CD4-positive, alpha-beta memory T cell (primary cell): Measurements from ENCODE around the gene LEFTY1. TPM values are rescaled to one million over a fixed set of nuclear protein-coding genes. Genes with fewer than 3 reads are reported as not detected.

Source experiments
- CTCF ChIA-PET: fragments of 350-600 bp; sonication (Branson Sonifier 250); formaldehyde crosslinking; loops from one replicate; lab custom pipeline; 2021; ENCODE audit warnings: inconsistent platforms; ENCODE audit not compliant: partially characterized antibody; lab: Charles Lee
- POLR2A ChIA-PET: fragments of 350-600 bp; sonication (Branson Sonifier 250); formaldehyde crosslinking; loops from one replicate; lab custom pipeline; 2021; ENCODE audit not compliant: partially characterized antibody; lab: Charles Lee
- DNase-seq, 5 donors: peaks; one replicate each; pipeline versions ENCODE4 v3.0.0 to v3.0.0-alpha.2; 2020 to 2022; ENCODE audit warnings: mixed read lengths in 1 of 5
- H3K27ac ChIP-seq: one replicate; pipeline ENCODE4 v1.7.0; 2013; ENCODE audit warnings: low read depth, low read length
- H3K27me3 ChIP-seq: 2 replicates; pipeline ENCODE4 v1.7.0; 2013; ENCODE audit warnings: mild to moderate bottlenecking, low read length, moderate library complexity; ENCODE audit not compliant: insufficient read depth
- H3K36me3 ChIP-seq: 2 replicates; pipeline ENCODE4 v1.7.0; 2013; ENCODE audit warnings: mild to moderate bottlenecking, low read length, moderate library complexity; ENCODE audit not compliant: insufficient read depth
- H3K4me1 ChIP-seq: 2 replicates; pipeline ENCODE4 v1.7.0; 2013; ENCODE audit warnings: mild to moderate bottlenecking, low read length, moderate library complexity; ENCODE audit not compliant: insufficient read depth
- H3K4me3 ChIP-seq, 2 donors: one replicate each; pipeline ENCODE4 v1.7.0; 2013; ENCODE audit warnings: low read length in 2 of 2, mild to moderate bottlenecking in 1 of 2
- H3K9me3 ChIP-seq, 2 donors: one replicate each; pipeline ENCODE4 v1.7.0; 2013; ENCODE audit warnings: low read length in 2 of 2, control low read depth in 1 of 2; ENCODE audit not compliant: control insufficient read depth in 1 of 2
- H3K27ac Mint-ChIP-seq, 7 donors: one replicate each; pipeline ENCODE4 v1.8.0; 2020 to 2021; ENCODE audit warnings: mixed read lengths in 7 of 7, mild to moderate bottlenecking in 6 of 7, inconsistent platforms in 3 of 7, moderate library complexity in 3 of 7
- H3K27me3 Mint-ChIP-seq, 2 donors: one replicate each; pipeline ENCODE4 v1.8.0; 2020 to 2021; ENCODE audit warnings: mixed read lengths in 2 of 2
- H3K36me3 Mint-ChIP-seq, 2 donors: one replicate each; pipeline ENCODE4 v1.8.0; 2020 to 2021; ENCODE audit warnings: mixed read lengths in 2 of 2, inconsistent platforms in 1 of 2, mild to moderate bottlenecking in 1 of 2
- H3K4me1 Mint-ChIP-seq, 4 donors: one replicate each; pipeline ENCODE4 v1.8.0; 2020 to 2021; ENCODE audit warnings: mixed read lengths in 4 of 4, mild to moderate bottlenecking in 1 of 4
- H3K4me3 Mint-ChIP-seq, 8 donors: one replicate each; pipeline ENCODE4 v1.8.0; 2020 to 2021; ENCODE audit warnings: mixed read lengths in 8 of 8, mild to moderate bottlenecking in 7 of 8, moderate library complexity in 6 of 8, inconsistent platforms in 3 of 8
- H3K9me3 Mint-ChIP-seq, 8 donors: one replicate each; pipeline ENCODE4 v1.8.0; 2020 to 2021; ENCODE audit warnings: mixed read lengths in 8 of 8, mild to moderate bottlenecking in 5 of 8, inconsistent platforms in 3 of 8, moderate library complexity in 1 of 8
- intact Hi-C: fragments of 100-400 bp; cut with micrococcal nuclease; formaldehyde crosslinking; loops from one replicate; pipeline ENCODE4 v1.15.1; 2023
- polyA plus RNA-seq, 2 donors: library from polyadenylated mRNA; unstranded; fragments of 300-500 nt; fragmentation: Illumina TruSeq; gene quantifications; one replicate each; pipeline ENCODE4 v1.2.3, GENCODE V29; 2021
- total RNA-seq, 2 experiments: library from RNA; stranded (reverse); gene quantifications; one replicate each; pipeline ENCODE4 v1.2.3, GENCODE V29; 2021

Gene LEFTY1
- total and polyA plus RNA-seq, 4 experiments from 2014 or later = 0.55 to 0.75 TPM; not detected in 2

DNA sequence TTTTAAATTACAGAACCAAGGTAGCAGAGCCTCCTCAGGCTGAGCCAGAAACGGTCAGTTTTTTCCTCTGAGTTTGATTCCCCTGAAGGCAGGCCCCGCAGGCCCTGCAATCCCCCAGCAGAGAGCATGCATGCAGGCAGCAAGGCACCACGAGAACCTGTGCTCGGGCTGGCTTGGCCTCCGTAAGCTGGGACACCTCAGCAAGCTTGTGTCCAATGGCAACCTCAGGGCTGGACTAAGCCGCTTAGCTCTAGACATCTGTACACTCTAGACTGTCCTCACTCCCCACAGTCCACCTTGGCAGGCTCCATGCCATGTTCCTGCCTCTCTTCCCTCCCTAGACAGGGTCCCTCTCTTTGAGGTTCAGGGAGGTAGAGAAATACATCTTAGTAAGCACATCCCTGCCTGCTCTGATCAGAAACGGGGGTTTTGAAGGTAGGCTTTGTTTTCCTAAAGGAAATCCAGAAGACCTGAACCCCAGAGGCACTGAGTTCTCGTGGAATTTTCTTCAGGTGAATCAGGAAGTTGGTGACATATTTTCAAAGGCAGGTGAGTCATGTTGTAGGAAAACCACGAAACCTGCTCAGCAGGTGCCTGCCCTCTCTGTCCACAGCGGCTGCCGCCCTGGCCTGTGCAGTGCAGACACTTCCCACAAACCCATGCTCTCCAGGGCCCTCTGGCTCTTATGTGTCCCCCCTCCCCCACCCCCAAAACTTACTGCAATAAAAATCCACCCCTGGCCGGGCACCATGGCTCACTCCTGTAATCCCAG is 13.7 kb downstream of the LEFTY1 start:
- Mint-ChIP-seq H3K27me3 (no peaks in the 10 kb centered on the region), H3K4me3 (peak overlapping the region; percentile 4 to 63 (median 57)), H3K36me3 (peaks cover 48 to 89% of the 10 kb centered on the region in 2 donors), H3K9me3 (no peaks in the 10 kb centered on the region), H3K27ac (peak overlapping the region; percentile 79 to 97 (median 83)), H3K4me1 (peaks cover 52 to 93% (median 73%) of the 10 kb centered on the region in 4 donors)
- H3K4me1 ChIP-seq = peaks cover 77% of the 10 kb centered on the region
- ChIA-PET CTCF (interaction anchor here (0.7 to 13.2 kb wide), 2 partner anchors 14 to 28 kb away, joined by 3 to 294 read pairs; no protein-coding TSS in a partner anchor), POLR2A (interaction anchor here (0.8 to 17.9 kb wide), 5 partner anchors 6 to 124 kb away, joined by 3 to 730 read pairs (median 16); partner anchors contain the start of genes SRP9 and TMEM63A)
- intact Hi-C loops = no loop called here
- H3K9me3 ChIP-seq = no peaks in the 10 kb centered on the region
- no peak for DNase-seq
- peaks cover 76% of the 10 kb centered on the region for H3K36me3 ChIP-seq
- H3K4me3 ChIP-seq = no peak overlapping the region
- no peaks in the 10 kb centered on the region for H3K27me3 ChIP-seq
- H3K27ac ChIP-seq = peak overlapping the region; percentile 26

DNA sequence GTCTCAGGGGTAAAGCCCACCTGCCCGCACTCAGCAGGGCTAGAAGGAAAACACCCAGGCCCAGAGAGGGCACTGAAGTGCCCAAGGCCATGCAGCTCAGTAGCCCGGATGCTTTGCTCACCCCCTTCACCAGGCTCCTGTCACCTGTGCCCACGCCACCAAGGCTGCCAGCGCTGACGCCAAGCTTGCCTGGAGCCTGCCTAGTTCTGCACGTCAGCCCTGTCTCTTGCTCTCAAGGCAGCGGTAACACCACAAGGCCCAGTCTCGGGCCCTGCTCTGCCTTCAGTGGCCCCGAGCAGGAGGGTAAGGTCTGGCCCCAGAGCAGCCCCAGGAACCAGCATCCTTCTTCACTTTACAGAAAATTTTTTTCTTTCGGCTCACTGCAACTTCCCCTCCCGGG is 14.5 kb downstream of the LEFTY1 start:
- Mint-ChIP-seq H3K27me3 (no peaks in the 10 kb centered on the region), H3K4me3 (no peak overlapping the region), H3K36me3 (peaks cover 45 to 86% of the 10 kb centered on the region in 2 donors), H3K9me3 (no peaks in the 10 kb centered on the region), H3K27ac (peak overlapping the region in 4 of 7 donors; percentile 22 to 97 (median 44)), H3K4me1 (peaks cover 45 to 86% (median 66%) of the 10 kb centered on the region in 4 donors)
- POLR2A ChIA-PET = interaction anchor here (0.7 to 17.9 kb wide), 4 partner anchors 7 to 125 kb away, joined by 3 to 730 read pairs (median 38); partner anchors contain the start of genes SRP9 and TMEM63A
- intact Hi-C loops = no loop called here
- Histone ChIP-seq H3K36me3 (peaks cover 74% of the 10 kb centered on the region), H3K27ac (no peak overlapping the region), H3K27me3 (no peaks in the 10 kb centered on the region), H3K4me1 (peaks cover 69% of the 10 kb centered on the region), H3K9me3 (no peaks in the 10 kb centered on the region), H3K4me3 (no peak overlapping the region)
- no peak for DNase-seq
- CTCF ChIA-PET = interaction anchor here (1.2 to 13.2 kb wide), 2 partner anchors 29 to 37 kb away, joined by 5 to 294 read pairs; no protein-coding TSS in a partner anchor

DNA sequence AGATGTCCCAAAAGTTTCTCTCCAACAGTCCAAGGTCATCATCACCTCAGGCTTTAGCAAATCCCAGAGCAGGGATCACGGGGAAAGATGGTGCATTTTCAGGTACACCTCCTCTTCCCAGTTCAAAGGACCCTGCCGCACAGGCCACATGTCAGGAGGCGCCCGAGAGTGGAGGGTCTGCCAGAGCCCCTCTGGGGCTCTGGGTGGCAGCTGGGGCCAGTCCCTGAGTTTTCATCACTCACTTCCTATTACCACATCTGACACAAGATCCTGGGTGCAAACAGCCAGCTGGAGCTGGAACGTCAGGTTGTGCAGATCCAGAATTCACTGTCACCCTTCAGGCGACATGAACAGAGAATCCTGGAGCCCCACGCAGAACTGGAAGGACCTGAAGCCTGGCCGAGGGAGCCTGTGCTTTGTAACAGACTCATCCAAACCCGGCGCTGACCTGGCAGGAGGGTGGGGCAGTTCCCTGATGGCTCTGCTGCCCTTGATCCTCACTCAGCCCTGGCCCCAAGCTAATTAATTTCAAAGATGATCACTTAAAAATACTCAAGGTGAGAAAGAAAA is 15.6 kb downstream of the LEFTY1 start:
- H3K27ac Mint-ChIP-seq = peak overlapping the region in 6 of 7 donors; percentile 42 to 88 (median 78)
- H3K36me3 Mint-ChIP-seq = peaks cover 41 to 86% of the 10 kb centered on the region in 2 donors
- Histone ChIP-seq H3K4me3 (no peak overlapping the region), H3K9me3 (no peaks in the 10 kb centered on the region), H3K27me3 (no peaks in the 10 kb centered on the region), H3K36me3 (peaks cover 72% of the 10 kb centered on the region), H3K27ac (no peak overlapping the region), H3K4me1 (peaks cover 67% of the 10 kb centered on the region)
- intact Hi-C loops = no loop called here
- peak overlapping the region in 1 of 8 donors; percentile 3 for H3K4me3 Mint-ChIP-seq
- H3K4me1 Mint-ChIP-seq = peaks cover 38 to 83% (median 62%) of the 10 kb centered on the region in 4 donors
- ChIA-PET POLR2A (interaction anchor here (1.2 to 17.9 kb wide), 3 partner anchors 8 to 51 kb away, joined by 4 to 730 read pairs (median 71); partner anchors contain the start of genes PYCR2 and TMEM63A), CTCF (interaction anchor here (0.8 to 1.2 kb wide), 3 partner anchors 24 to 38 kb away, joined by 3 to 5 read pairs (median 4); no protein-coding TSS in a partner anchor)
- no peaks in the 10 kb centered on the region for H3K27me3 Mint-ChIP-seq
- H3K9me3 Mint-ChIP-seq = no peaks in the 10 kb centered on the region
- no peak for DNase-seq

DNA sequence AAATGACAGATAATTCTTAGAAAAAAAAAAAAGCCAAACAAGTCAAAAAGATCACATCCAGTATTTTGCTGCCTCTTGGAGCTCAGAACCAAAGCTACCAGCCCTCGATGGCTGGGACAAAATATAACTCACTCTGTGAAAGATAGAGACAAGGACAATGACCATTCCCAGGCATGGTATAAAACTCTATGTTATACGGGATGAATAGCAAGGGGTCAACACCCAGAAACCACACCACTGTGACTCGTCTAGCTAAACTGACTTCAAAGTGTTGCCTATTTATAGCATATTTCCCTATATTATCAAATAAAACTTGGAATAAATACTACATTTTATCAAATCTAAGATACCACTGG is 16.9 kb downstream of the LEFTY1 start:
- POLR2A ChIA-PET = interaction anchor here (0.6 to 17.9 kb wide), 6 partner anchors 10 to 308 kb away, joined by 3 to 730 read pairs (median 11); partner anchors contain the start of genes PYCR2, SRP9 and TMEM63A
- Histone ChIP-seq H3K36me3 (peaks cover 69% of the 10 kb centered on the region), H3K9me3 (no peaks in the 10 kb centered on the region), H3K27me3 (no peaks in the 10 kb centered on the region), H3K4me3 (no peak overlapping the region), H3K4me1 (peaks cover 65% of the 10 kb centered on the region), H3K27ac (no peak overlapping the region)
- Mint-ChIP-seq H3K4me3 (peak overlapping the region in 7 of 8 donors; percentile 5 to 72 (median 48)), H3K27me3 (no peaks in the 10 kb centered on the region), H3K27ac (peak overlapping the region; percentile 2 to 85 (median 65)), H3K36me3 (peaks cover 44 to 85% of the 10 kb centered on the region in 2 donors), H3K4me1 (peaks cover 39 to 83% (median 62%) of the 10 kb centered on the region in 4 donors), H3K9me3 (no peaks in the 10 kb centered on the region)
- intact Hi-C loops = no loop called here
- DNase-seq = no peak
- CTCF ChIA-PET = interaction anchor here (1.2 to 3.3 kb wide), 3 partner anchors 10 to 39 kb away, joined by 3 to 22 read pairs (median 13); partner anchors contain the start of gene TMEM63A

DNA sequence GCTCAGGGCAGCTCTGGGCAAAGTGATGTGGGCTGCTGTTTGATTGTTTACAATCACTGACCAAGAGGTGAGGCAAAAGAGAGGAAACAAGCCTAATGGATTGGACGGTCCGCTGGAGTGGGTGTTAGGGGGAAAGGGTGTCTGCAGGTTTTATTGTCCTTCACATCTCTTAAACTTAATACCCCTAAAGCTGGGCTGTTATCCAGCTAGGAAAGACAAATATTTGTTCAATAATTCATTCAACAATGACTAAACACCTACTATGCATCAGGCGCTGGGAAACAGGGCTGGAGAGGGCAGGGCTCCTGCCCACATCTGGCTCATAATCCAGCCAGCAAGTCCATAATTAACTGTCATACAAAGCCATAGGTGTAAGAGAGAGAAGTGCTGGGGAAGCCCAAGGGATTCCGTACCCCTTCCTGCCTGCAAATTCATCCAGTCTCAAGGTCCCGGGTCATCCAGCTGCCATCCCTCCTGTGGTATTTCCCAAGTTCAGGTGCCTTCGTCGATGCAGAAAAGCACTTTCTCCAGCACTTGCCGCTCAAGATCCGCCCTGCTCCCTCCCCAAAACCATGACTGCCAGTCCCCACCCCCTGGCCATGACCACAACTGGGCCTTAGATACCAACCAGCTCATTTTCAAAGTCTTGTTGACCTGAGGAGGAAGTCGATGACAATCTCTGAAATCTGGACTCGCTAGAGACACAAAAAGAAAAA is 17.4 kb downstream of the LEFTY1 start:
- POLR2A ChIA-PET = interaction anchor here (1.0 to 17.9 kb wide), 8 partner anchors 10 to 444 kb away, joined by 3 to 730 read pairs (median 8); partner anchors contain the start of genes LBR, PYCR2, SRP9 and TMEM63A
- CTCF ChIA-PET = interaction anchor here (1.2 to 3.3 kb wide), 3 partner anchors 10 to 39 kb away, joined by 3 to 22 read pairs (median 13); partner anchors contain the start of gene TMEM63A
- peaks cover 71% of the 10 kb centered on the region for H3K36me3 ChIP-seq

DNA sequence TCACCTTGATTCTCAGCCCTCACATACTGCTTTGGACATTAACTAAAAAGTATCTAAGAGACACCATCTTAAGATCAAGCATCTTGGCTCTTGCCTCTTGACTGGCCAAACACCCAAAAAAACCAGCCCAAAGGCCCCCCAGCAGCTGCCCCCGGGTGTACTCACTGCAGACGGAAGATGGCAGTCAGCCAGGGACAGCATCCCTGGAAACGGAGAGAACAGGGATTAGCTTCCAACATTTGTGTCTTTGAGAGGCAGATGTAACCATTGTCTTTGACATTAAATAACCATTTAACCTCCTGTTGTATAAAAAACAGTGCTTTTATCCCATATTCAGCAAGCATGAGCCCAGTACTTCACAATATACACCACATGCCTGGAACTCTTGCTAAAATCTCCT is 18.0 kb downstream of the LEFTY1 start:
- Histone ChIP-seq H3K4me1 (peaks cover 65% of the 10 kb centered on the region), H3K36me3 (peaks cover 77% of the 10 kb centered on the region), H3K27me3 (no peaks in the 10 kb centered on the region), H3K27ac (no peak overlapping the region), H3K4me3 (no peak overlapping the region), H3K9me3 (no peaks in the 10 kb centered on the region)
- Mint-ChIP-seq H3K4me3 (peak overlapping the region in 1 of 8 donors; percentile 7), H3K4me1 (peaks cover 41 to 83% (median 64%) of the 10 kb centered on the region in 4 donors), H3K27ac (peak overlapping the region; percentile 17 to 84 (median 52)), H3K27me3 (no peaks in the 10 kb centered on the region), H3K9me3 (no peaks in the 10 kb centered on the region), H3K36me3 (peaks cover 53 to 87% of the 10 kb centered on the region in 2 donors)
- no peak for DNase-seq
- intact Hi-C loops = no loop called here
- POLR2A ChIA-PET = interaction anchor here (1.0 to 17.9 kb wide), 8 partner anchors 10 to 443 kb away, joined by 3 to 730 read pairs (median 8); partner anchors contain the start of genes LBR, PYCR2, SRP9 and TMEM63A
- CTCF ChIA-PET = interaction anchor here (1.2 to 3.3 kb wide), 3 partner anchors 11 to 40 kb away, joined by 3 to 22 read pairs (median 13); partner anchors contain the start of gene TMEM63A

More for the DNA sequence above, 17.4 kb downstream of the LEFTY1 start:
- intact Hi-C loops = no loop called here
- Mint-ChIP-seq H3K4me1 (peaks cover 41 to 83% (median 63%) of the 10 kb centered on the region in 4 donors), H3K4me3 (peak overlapping the region; percentile 5 to 72 (median 51)), H3K27ac (peak overlapping the region; percentile 2 to 85 (median 65)), H3K27me3 (no peaks in the 10 kb centered on the region), H3K9me3 (no peaks in the 10 kb centered on the region), H3K36me3 (peaks cover 47 to 87% of the 10 kb centered on the region in 2 donors)
- Histone ChIP-seq H3K4me1 (peaks cover 65% of the 10 kb centered on the region), H3K27ac (no peak overlapping the region), H3K27me3 (no peaks in the 10 kb centered on the region), H3K4me3 (no peak overlapping the region), H3K9me3 (no peaks in the 10 kb centered on the region)
- no peak for DNase-seq
